MCF 10A (cell line): ENCODE results near the gene SPOCK3. TPM values are rescaled to one million over a fixed set of nuclear protein-coding genes. Genes with fewer than 3 reads are reported as not detected.
A peak's percentile ranks its signal among the peaks of the same experiment; 100 is the strongest.

ENCODE experiments used
- BruUV-seq: library from RNA; stranded (reverse); fragments of 400-500 nt; replicated peaks from 2 replicates; lab custom pipeline; 2021; lab: Mats Ljungman, UMichigan
- CTCF ChIA-PET: fragments of 300-600 bp; sonication (Branson Sonifier 250); formaldehyde crosslinking; extraction: SDS; loops from one replicate; lab custom pipeline; 2021; ENCODE audit warnings: antibody characterized with exemption, inconsistent platforms; lab: Yijun Ruan, JAX
- POLR2A ChIA-PET: fragments of 300-600, 350-650 bp; sonication (Branson Sonifier 250); formaldehyde crosslinking; extraction: SDS; loops from one replicate; lab custom pipeline; 2020; ENCODE audit warnings: antibody characterized with exemption, inconsistent platforms; lab: Yijun Ruan, JAX
- DNase-seq: peaks from one replicate; pipeline ENCODE4 v3.0.0-alpha.2; 2018; ENCODE audit not compliant: unreplicated experiment
- H3K27ac Mint-ChIP-seq: one replicate; pipeline ENCODE4 v1.8.0; 2022; ENCODE audit warnings: mild to moderate bottlenecking, low read depth, mixed read lengths; ENCODE audit not compliant: unreplicated experiment
- H3K27me3 Mint-ChIP-seq: one replicate; pipeline ENCODE4 v1.8.0; 2022; ENCODE audit warnings: mixed read lengths; ENCODE audit not compliant: insufficient read depth, unreplicated experiment
- H3K36me3 Mint-ChIP-seq: one replicate; pipeline ENCODE4 v1.8.0; 2022; ENCODE audit warnings: mild to moderate bottlenecking, moderate library complexity, mixed read lengths; ENCODE audit not compliant: insufficient read depth, unreplicated experiment
- H3K4me1 Mint-ChIP-seq: one replicate; pipeline ENCODE4 v1.8.0; 2022; ENCODE audit warnings: mixed read lengths; ENCODE audit not compliant: insufficient read depth, unreplicated experiment
- H3K4me3 Mint-ChIP-seq: one replicate; pipeline ENCODE4 v1.8.0; 2022; ENCODE audit warnings: mild to moderate bottlenecking, moderate library complexity, mixed read lengths; ENCODE audit not compliant: unreplicated experiment
- H3K9me3 Mint-ChIP-seq: one replicate; pipeline ENCODE4 v1.8.0; 2022; ENCODE audit warnings: mixed read lengths; ENCODE audit not compliant: unreplicated experiment
- intact Hi-C: fragments of 100-400 bp; cut with micrococcal nuclease; formaldehyde crosslinking; loops from 2 replicates; pipeline ENCODE4 v1.14.1; 2022
- total RNA-seq: library from RNA; stranded (reverse); gene quantifications from 2 replicates; pipeline ENCODE4 v1.2.3, GENCODE V29; 2022
- TF ChIP-seq, protein P1 (sequence below): fragments of 200-600 bp; IDR thresholded peaks from one replicate; pipeline ENCODE4 v1.8.0; 2022; ENCODE audit warnings: antibody characterized with exemption, mild to moderate bottlenecking; ENCODE audit not compliant: unreplicated experiment

Gene SPOCK3
- total RNA-seq, 1 experiment from 2014 or later: not detected

DNA sequence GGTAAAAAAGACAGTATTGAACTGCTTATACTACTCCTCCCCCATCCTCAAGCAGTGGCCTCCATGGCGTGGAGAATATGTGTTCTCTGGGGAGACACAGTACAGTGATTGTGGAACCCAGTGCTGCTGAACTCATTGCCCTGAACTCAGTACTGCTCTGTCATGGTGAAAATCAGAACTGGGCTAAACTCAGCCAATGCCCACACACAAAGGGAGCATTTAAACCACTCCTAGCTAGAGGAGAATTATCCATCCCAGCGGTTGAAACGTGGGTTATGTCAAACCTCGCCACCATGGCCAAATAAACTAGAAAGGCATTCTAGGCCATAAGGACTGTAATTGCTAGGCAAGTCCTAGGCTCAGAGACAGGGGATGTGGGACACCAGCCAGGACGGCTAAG lies 131.8 kb downstream of the SPOCK3 start:
- Mint-ChIP-seq H3K4me3 (no peak overlapping the region), H3K4me1 (peaks cover 8% of the 10 kb centered on the region), H3K9me3 (no peaks in the 10 kb centered on the region), H3K27ac (no peak overlapping the region), H3K36me3 (no peaks in the 10 kb centered on the region), H3K27me3 (no peaks in the 10 kb centered on the region)
- POLR2A ChIA-PET: no interaction called here
- TF ChIP-seq, protein P1, sequence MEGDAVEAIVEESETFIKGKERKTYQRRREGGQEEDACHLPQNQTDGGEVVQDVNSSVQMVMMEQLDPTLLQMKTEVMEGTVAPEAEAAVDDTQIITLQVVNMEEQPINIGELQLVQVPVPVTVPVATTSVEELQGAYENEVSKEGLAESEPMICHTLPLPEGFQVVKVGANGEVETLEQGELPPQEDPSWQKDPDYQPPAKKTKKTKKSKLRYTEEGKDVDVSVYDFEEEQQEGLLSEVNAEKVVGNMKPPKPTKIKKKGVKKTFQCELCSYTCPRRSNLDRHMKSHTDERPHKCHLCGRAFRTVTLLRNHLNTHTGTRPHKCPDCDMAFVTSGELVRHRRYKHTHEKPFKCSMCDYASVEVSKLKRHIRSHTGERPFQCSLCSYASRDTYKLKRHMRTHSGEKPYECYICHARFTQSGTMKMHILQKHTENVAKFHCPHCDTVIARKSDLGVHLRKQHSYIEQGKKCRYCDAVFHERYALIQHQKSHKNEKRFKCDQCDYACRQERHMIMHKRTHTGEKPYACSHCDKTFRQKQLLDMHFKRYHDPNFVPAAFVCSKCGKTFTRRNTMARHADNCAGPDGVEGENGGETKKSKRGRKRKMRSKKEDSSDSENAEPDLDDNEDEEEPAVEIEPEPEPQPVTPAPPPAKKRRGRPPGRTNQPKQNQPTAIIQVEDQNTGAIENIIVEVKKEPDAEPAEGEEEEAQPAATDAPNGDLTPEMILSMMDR: no peak
- intact Hi-C loops: no loop called here
- CTCF ChIA-PET: no interaction called here
- no TSS peak for BruUV-seq
- no peak for DNase-seq

DNA sequence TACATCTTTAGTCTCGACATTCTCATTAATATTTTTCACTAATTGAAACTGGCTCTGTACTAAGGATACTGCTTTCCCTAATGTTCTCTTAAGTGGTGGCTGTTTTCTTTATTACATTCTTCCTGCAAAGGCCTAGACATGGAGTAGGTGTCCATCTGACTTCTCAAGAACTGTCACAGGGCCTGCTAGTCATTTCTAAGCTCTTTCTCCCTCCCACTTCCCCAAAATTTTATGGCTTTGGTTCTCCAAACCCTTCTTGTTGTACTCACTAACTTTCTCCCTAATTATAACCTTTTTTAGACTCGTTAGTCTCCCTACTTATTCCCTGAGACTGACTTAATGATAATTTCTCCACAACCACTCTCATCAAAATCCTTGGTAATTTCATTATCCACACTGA lies 133.3 kb downstream of the SPOCK3 start:
- no TSS peak for BruUV-seq
- H3K27me3 Mint-ChIP-seq: no peaks in the 10 kb centered on the region
- CTCF ChIA-PET: interaction anchor here (0.5 kb wide), 1 partner anchor 1646 kb away, joined by 4 read pairs; no protein-coding TSS in a partner anchor
- intact Hi-C loops: no loop called here
- TF ChIP-seq, protein P1: no peak
- H3K27ac Mint-ChIP-seq: no peak overlapping the region
- POLR2A ChIA-PET: no interaction called here
- H3K4me1 Mint-ChIP-seq: peaks cover 8% of the 10 kb centered on the region
- H3K9me3 Mint-ChIP-seq: no peaks in the 10 kb centered on the region
- no peak for DNase-seq
- H3K4me3 Mint-ChIP-seq: no peak overlapping the region
- H3K36me3 Mint-ChIP-seq: no peaks in the 10 kb centered on the region

DNA sequence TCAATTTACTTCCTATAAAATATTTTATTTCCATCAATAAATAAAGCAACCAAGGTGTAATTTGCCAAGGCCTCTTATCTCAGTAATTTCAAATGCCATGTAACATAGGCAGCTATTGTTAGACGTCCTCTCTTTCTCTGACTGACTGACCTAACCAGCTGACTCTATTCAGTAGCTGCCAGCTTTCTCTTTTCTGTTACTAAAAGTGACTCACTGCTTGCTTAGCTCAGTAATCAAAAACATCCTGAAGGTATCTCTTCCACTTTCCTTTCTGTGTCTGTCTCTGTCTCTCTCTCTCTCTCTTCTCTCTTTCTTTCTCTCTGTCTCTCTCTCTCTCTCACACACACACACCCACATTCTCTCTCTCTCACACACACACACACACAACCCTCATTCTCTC lies 134.2 kb downstream of the SPOCK3 start:
- TF ChIP-seq, protein P1: no peak
- H3K4me3 Mint-ChIP-seq: no peak overlapping the region
- POLR2A ChIA-PET: no interaction called here

DNA sequence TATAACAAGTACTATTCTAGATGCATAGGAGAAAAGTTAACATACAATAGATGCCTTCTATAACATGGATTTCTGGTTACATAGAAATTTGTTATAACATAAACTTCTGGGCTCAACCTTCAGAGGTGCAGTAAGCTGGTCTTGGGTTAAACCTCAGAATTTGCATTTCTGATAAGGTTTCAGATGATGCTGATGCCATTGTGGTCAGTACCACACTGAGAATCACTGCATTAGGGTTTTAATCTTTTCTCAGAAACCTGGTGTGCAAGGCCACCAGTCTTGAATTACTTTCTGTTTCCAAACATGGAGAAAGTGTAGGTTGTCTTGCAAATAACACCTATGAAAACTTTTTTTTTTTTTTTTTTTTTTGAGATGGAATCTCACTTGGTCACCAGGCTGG lies 146.2 kb downstream of the SPOCK3 start:
- ChIA-PET CTCF (interaction anchor here (0.7 kb wide), 1 partner anchor 84 kb away, joined by 4 read pairs; no protein-coding TSS in a partner anchor), POLR2A (interaction anchor here (0.6 kb wide), 1 partner anchor 665 kb away, joined by 3 read pairs; no protein-coding TSS in a partner anchor)
- no peaks in the 10 kb centered on the region for H3K36me3 Mint-ChIP-seq
- TF ChIP-seq, protein P1: no peak
- no peak overlapping the region for H3K27ac Mint-ChIP-seq
- H3K4me3 Mint-ChIP-seq: no peak overlapping the region
- no peaks in the 10 kb centered on the region for H3K27me3 Mint-ChIP-seq
- DNase-seq: no peak
- BruUV-seq: no TSS peak
- intact Hi-C loops: no loop called here
- H3K4me1 Mint-ChIP-seq: no peaks in the 10 kb centered on the region
- no peaks in the 10 kb centered on the region for H3K9me3 Mint-ChIP-seq

More for the DNA sequence above, 134.2 kb downstream of the SPOCK3 start:
- DNase-seq: peak; percentile 54
- no TSS peak for BruUV-seq
- H3K27ac Mint-ChIP-seq: peak overlapping the region; percentile 92
- intact Hi-C loops: no loop called here
- CTCF ChIA-PET: no interaction called here
- H3K36me3 Mint-ChIP-seq: no peaks in the 10 kb centered on the region
- no peaks in the 10 kb centered on the region for H3K27me3 Mint-ChIP-seq
- peaks cover 8% of the 10 kb centered on the region for H3K4me1 Mint-ChIP-seq
- no peaks in the 10 kb centered on the region for H3K9me3 Mint-ChIP-seq
